CD8-positive, alpha-beta memory T cell (primary cell): Measurements from ENCODE around the gene PEX14. TPM values are rescaled to one million over a fixed set of nuclear protein-coding genes. Genes with fewer than 3 reads are reported as not detected.
"Not testable (repeated sequence)": the region's sequence is repeated elsewhere in the genome, so short reads cannot be mapped to it uniquely, and the experiment has no call there.

ENCODE experiments used
- CTCF ChIA-PET: fragments of 350-600 bp; sonication (Branson Sonifier 250); formaldehyde crosslinking; loops from one replicate; lab custom pipeline; 2021; ENCODE audit warnings: antibody characterized with exemption; lab: Charles Lee
- POLR2A ChIA-PET: fragments of 350-600 bp; sonication (Branson Sonifier 250); formaldehyde crosslinking; loops from one replicate; lab custom pipeline; 2021; ENCODE audit warnings: antibody characterized with exemption; lab: Charles Lee
- DNase-seq, 5 donors: peaks; one replicate each; pipeline versions ENCODE4 v3.0.0 to v3.0.0-alpha.2; 2020 to 2022; ENCODE audit warnings: mixed read lengths in 1 of 5
- H3K27ac ChIP-seq: one replicate; pipeline ENCODE4 v1.7.0; 2013; ENCODE audit warnings: low read depth, mild to moderate bottlenecking, low read length, moderate library complexity
- H3K27me3 ChIP-seq: 2 replicates; pipeline ENCODE4 v1.7.0; 2013; ENCODE audit warnings: low read length, mild to moderate bottlenecking; ENCODE audit not compliant: insufficient read depth, poor library complexity, severe bottlenecking
- H3K36me3 ChIP-seq: 2 replicates; pipeline ENCODE4 v1.7.0; 2013; ENCODE audit warnings: mild to moderate bottlenecking, low read length, moderate library complexity; ENCODE audit not compliant: insufficient read depth
- H3K4me1 ChIP-seq: 2 replicates; pipeline ENCODE4 v1.7.0; 2013; ENCODE audit warnings: mild to moderate bottlenecking, low read length, moderate library complexity; ENCODE audit not compliant: insufficient read depth
- H3K4me3 ChIP-seq: 2 replicates; pipeline ENCODE4 v1.7.0; 2013; ENCODE audit warnings: mild to moderate bottlenecking, low read length
- H3K9me3 ChIP-seq: 2 replicates; pipeline ENCODE4 v1.7.0; 2013; ENCODE audit warnings: mild to moderate bottlenecking, low read length
- H3K27ac Mint-ChIP-seq, 8 donors: one replicate each; pipeline ENCODE4 v1.8.0; 2020 to 2021; ENCODE audit warnings: mixed read lengths in 8 of 8, mild to moderate bottlenecking in 6 of 8, inconsistent platforms in 3 of 8, moderate library complexity in 3 of 8
- H3K27me3 Mint-ChIP-seq, 2 donors: one replicate each; pipeline ENCODE4 v1.8.0; 2020 to 2021; ENCODE audit warnings: mixed read lengths in 2 of 2, mild to moderate bottlenecking in 1 of 2, moderate library complexity in 1 of 2
- H3K36me3 Mint-ChIP-seq, 3 donors: one replicate each; pipeline ENCODE4 v1.8.0; 2020 to 2021; ENCODE audit warnings: mixed read lengths in 3 of 3, inconsistent platforms in 1 of 3, mild to moderate bottlenecking in 1 of 3
- H3K4me1 Mint-ChIP-seq, 3 donors: one replicate each; pipeline ENCODE4 v1.8.0; 2020 to 2021; ENCODE audit warnings: mixed read lengths in 3 of 3, inconsistent platforms in 1 of 3, mild to moderate bottlenecking in 1 of 3
- H3K4me3 Mint-ChIP-seq, 7 donors: one replicate each; pipeline ENCODE4 v1.8.0; 2020 to 2021; ENCODE audit warnings: mixed read lengths in 7 of 7, mild to moderate bottlenecking in 6 of 7, moderate library complexity in 4 of 7, inconsistent platforms in 2 of 7
- H3K9me3 Mint-ChIP-seq, 5 donors: one replicate each; pipeline ENCODE4 v1.8.0; 2020 to 2022; ENCODE audit warnings: mixed read lengths in 5 of 5, mild to moderate bottlenecking in 3 of 5, moderate library complexity in 2 of 5, inconsistent platforms in 1 of 5
- polyA plus RNA-seq: library from polyadenylated mRNA; unstranded; fragments of 300-500 nt; fragmentation: Illumina TruSeq; gene quantifications from one replicate; pipeline ENCODE4 v1.2.3, GENCODE V29; 2021
- total RNA-seq, 2 experiments: library from RNA; stranded (reverse); gene quantifications; one replicate each; pipeline ENCODE4 v1.2.3, GENCODE V29; 2021

The PEX14 gene
- total and polyA plus RNA-seq, 3 experiments from 2014 or later = 5.1 to 22.2 (median 18.2) TPM

GRCh38 chr1:10456048-10456447 lies 18.7 kb upstream of the PEX14 start:
- Mint-ChIP-seq H3K9me3 (no peaks in the 10 kb centered on the region), H3K4me1 (peaks cover 0 to 9% (median 0%) of the 10 kb centered on the region in 3 donors), H3K27ac (peak overlapping the region in 2 of 8 donors; percentile 42 to 48), H3K27me3 (no peaks in the 10 kb centered on the region), H3K36me3 (peaks cover under 1 to 20% (median 8%) of the 10 kb centered on the region in 3 donors), H3K4me3 (no peak overlapping the region)
- POLR2A ChIA-PET = interaction anchor here (0.6 kb wide), 1 partner anchor 25 kb away, joined by 3 read pairs; no protein-coding TSS in a partner anchor
- no peaks in the 10 kb centered on the region for H3K9me3 ChIP-seq
- no peak for DNase-seq
- H3K4me1 ChIP-seq = no peaks in the 10 kb centered on the region
- H3K27me3 ChIP-seq = no peaks in the 10 kb centered on the region
- CTCF ChIA-PET = interaction anchor here (0.7 kb wide), 1 partner anchor 13 kb away, joined by 3 read pairs; no protein-coding TSS in a partner anchor
- H3K36me3 ChIP-seq = peaks cover under 1% of the 10 kb centered on the region
- H3K4me3 ChIP-seq = no peak overlapping the region
- H3K27ac ChIP-seq = no peak overlapping the region

GRCh38 chr1:10456661-10457060 lies 18.1 kb upstream of the PEX14 start:
- Histone ChIP-seq H3K4me1 (no peaks in the 10 kb centered on the region), H3K4me3 (no peak overlapping the region), H3K27ac (no peak overlapping the region), H3K9me3 (no peaks in the 10 kb centered on the region), H3K36me3 (peaks cover 6% of the 10 kb centered on the region), H3K27me3 (no peaks in the 10 kb centered on the region)
- ChIA-PET POLR2A (interaction anchor here (0.6 kb wide), 1 partner anchor 25 kb away, joined by 3 read pairs; no protein-coding TSS in a partner anchor), CTCF (interaction anchor here (1.0 kb wide), 1 partner anchor 27 kb away, joined by 3 read pairs; no protein-coding TSS in a partner anchor)
- H3K36me3 Mint-ChIP-seq = peaks cover 7 to 26% (median 10%) of the 10 kb centered on the region in 3 donors
- no peak overlapping the region for H3K4me3 Mint-ChIP-seq
- peak overlapping the region in 3 of 8 donors; percentile 34 to 43 (median 35) for H3K27ac Mint-ChIP-seq
- H3K27me3 Mint-ChIP-seq = peaks cover 0 to 1% of the 10 kb centered on the region in 2 donors
- DNase-seq = no peak
- H3K4me1 Mint-ChIP-seq = peaks cover 0 to 9% (median 0%) of the 10 kb centered on the region in 3 donors
- no peaks in the 10 kb centered on the region for H3K9me3 Mint-ChIP-seq

- H3K4me1 Mint-ChIP-seq, H3K27me3 Mint-ChIP-seq, POLR2A ChIA-PET, H3K27me3 ChIP-seq, H3K9me3 Mint-ChIP-seq, H3K36me3 ChIP-seq, H3K9me3 ChIP-seq, H3K27ac Mint-ChIP-seq, H3K4me1 ChIP-seq, H3K4me3 Mint-ChIP-seq, H3K4me3 ChIP-seq, H3K27ac ChIP-seq, DNase-seq: not testable (repeated sequence)
- peaks cover 7 to 32% (median 11%) of the 10 kb centered on the region in 3 donors for H3K36me3 Mint-ChIP-seq
- CTCF ChIA-PET = interaction anchor here (1.0 kb wide), 1 partner anchor 28 kb away, joined by 3 read pairs; no protein-coding TSS in a partner anchor
These were observed 17.3 kb upstream of the PEX14 start for GRCh38 chr1:10457462-10457861.

- peaks cover 11% of the 10 kb centered on the region for H3K36me3 ChIP-seq
- Mint-ChIP-seq H3K27ac (no peak overlapping the region), H3K27me3 (peaks cover 0 to 3% of the 10 kb centered on the region in 2 donors), H3K36me3 (peaks cover 7 to 36% (median 13%) of the 10 kb centered on the region in 3 donors), H3K4me3 (no peak overlapping the region), H3K9me3 (no peaks in the 10 kb centered on the region), H3K4me1 (peaks cover 0 to 9% (median 0%) of the 10 kb centered on the region in 3 donors)
- ChIA-PET POLR2A (no interaction called here), CTCF (interaction anchor here (0.9 kb wide), 1 partner anchor 28 kb away, joined by 3 read pairs; the partner anchor contains the start of gene CENPS)
- H3K27ac ChIP-seq = no peak overlapping the region
- DNase-seq = no peak
- no peaks in the 10 kb centered on the region for H3K4me1 ChIP-seq
- no peaks in the 10 kb centered on the region for H3K9me3 ChIP-seq
- no peaks in the 10 kb centered on the region for H3K27me3 ChIP-seq
- H3K4me3 ChIP-seq = no peak overlapping the region
These were observed 16.9 kb upstream of the PEX14 start for GRCh38 chr1:10457875-10458274.

GRCh38 chr1:10459184-10459583 lies 15.6 kb upstream of the PEX14 start:
- ChIA-PET CTCF (interaction anchor here (1.0 to 2.1 kb wide), 2 partner anchors 29 to 35 kb away, joined by 3 to 4 read pairs; partner anchors contain the start of gene CENPS), POLR2A (no interaction called here)
- no peak overlapping the region for H3K4me3 ChIP-seq
- no peak overlapping the region for H3K4me3 Mint-ChIP-seq
- peak overlapping the region; percentile 47 for H3K27ac ChIP-seq
- no peaks in the 10 kb centered on the region for H3K4me1 ChIP-seq
- no peaks in the 10 kb centered on the region for H3K9me3 Mint-ChIP-seq
- H3K36me3 ChIP-seq = peaks cover 17% of the 10 kb centered on the region
- H3K27ac Mint-ChIP-seq = peak overlapping the region in 2 of 8 donors; percentile 12 to 38
- H3K4me1 Mint-ChIP-seq = peaks cover 0 to 9% (median 0%) of the 10 kb centered on the region in 3 donors
- peaks cover 7 to 46% (median 13%) of the 10 kb centered on the region in 3 donors for H3K36me3 Mint-ChIP-seq
- no peak for DNase-seq
- no peaks in the 10 kb centered on the region for H3K27me3 ChIP-seq
- peaks cover 0 to 3% of the 10 kb centered on the region in 2 donors for H3K27me3 Mint-ChIP-seq
- no peaks in the 10 kb centered on the region for H3K9me3 ChIP-seq

GRCh38 chr1:10467078-10467477 lies 7.7 kb upstream of the PEX14 start:
- no peak overlapping the region for H3K4me3 ChIP-seq
- Mint-ChIP-seq H3K9me3 (no peaks in the 10 kb centered on the region), H3K27ac (no peak overlapping the region), H3K27me3 (no peaks in the 10 kb centered on the region), H3K4me1 (peaks cover 11 to 12% (median 12%) of the 10 kb centered on the region in 3 donors), H3K4me3 (no peak overlapping the region), H3K36me3 (peaks cover 0 to 60% (median 11%) of the 10 kb centered on the region in 3 donors)
- DNase-seq = no peak
- H3K4me1 ChIP-seq = peaks cover 7% of the 10 kb centered on the region
- ChIA-PET CTCF (no interaction called here), POLR2A (interaction anchor here (0.7 kb wide), 1 partner anchor 9 kb away, joined by 6 read pairs; no protein-coding TSS in a partner anchor)
- peaks cover 35% of the 10 kb centered on the region for H3K36me3 ChIP-seq
- no peak overlapping the region for H3K27ac ChIP-seq
- no peaks in the 10 kb centered on the region for H3K27me3 ChIP-seq
- H3K9me3 ChIP-seq = no peaks in the 10 kb centered on the region

GRCh38 chr1:10470043-10470442 lies 4.7 kb upstream of the PEX14 start:
- ChIA-PET POLR2A (no interaction called here), CTCF (interaction anchor here (1.7 kb wide), 1 partner anchor 25 kb away, joined by 7 read pairs; no protein-coding TSS in a partner anchor)
- H3K36me3 ChIP-seq = peaks cover 17% of the 10 kb centered on the region
- Mint-ChIP-seq H3K9me3 (no peaks in the 10 kb centered on the region), H3K4me1 (peaks cover 24 to 34% (median 34%) of the 10 kb centered on the region in 3 donors), H3K36me3 (peaks cover 0 to 42% (median 5%) of the 10 kb centered on the region in 3 donors), H3K27me3 (peaks cover 0 to 2% of the 10 kb centered on the region in 2 donors), H3K27ac (peak overlapping the region in 1 of 8 donors; percentile 14), H3K4me3 (no peak overlapping the region)
- no peaks in the 10 kb centered on the region for H3K9me3 ChIP-seq
- no peaks in the 10 kb centered on the region for H3K27me3 ChIP-seq
- H3K27ac ChIP-seq = no peak overlapping the region
- H3K4me3 ChIP-seq = no peak overlapping the region
- peaks cover 14% of the 10 kb centered on the region for H3K4me1 ChIP-seq
- no peak for DNase-seq
